ENCODE data around the gene CRNN.

- TF ChIP-seq CTCF (conservative IDR thresholded peaks at IDR 0.05) = no peak
- no peak for TF ChIP-seq ZFX (IDR thresholded peaks at IDR 0.05)
Observed at GRCh38 chr1:152410599-152410998, 3.5 kb downstream of the CRNN start.

Measured in C4-2B (cell line).